Measurements from ENCODE around the gene CSNK1G2.

Gene CSNK1G2

DNA sequence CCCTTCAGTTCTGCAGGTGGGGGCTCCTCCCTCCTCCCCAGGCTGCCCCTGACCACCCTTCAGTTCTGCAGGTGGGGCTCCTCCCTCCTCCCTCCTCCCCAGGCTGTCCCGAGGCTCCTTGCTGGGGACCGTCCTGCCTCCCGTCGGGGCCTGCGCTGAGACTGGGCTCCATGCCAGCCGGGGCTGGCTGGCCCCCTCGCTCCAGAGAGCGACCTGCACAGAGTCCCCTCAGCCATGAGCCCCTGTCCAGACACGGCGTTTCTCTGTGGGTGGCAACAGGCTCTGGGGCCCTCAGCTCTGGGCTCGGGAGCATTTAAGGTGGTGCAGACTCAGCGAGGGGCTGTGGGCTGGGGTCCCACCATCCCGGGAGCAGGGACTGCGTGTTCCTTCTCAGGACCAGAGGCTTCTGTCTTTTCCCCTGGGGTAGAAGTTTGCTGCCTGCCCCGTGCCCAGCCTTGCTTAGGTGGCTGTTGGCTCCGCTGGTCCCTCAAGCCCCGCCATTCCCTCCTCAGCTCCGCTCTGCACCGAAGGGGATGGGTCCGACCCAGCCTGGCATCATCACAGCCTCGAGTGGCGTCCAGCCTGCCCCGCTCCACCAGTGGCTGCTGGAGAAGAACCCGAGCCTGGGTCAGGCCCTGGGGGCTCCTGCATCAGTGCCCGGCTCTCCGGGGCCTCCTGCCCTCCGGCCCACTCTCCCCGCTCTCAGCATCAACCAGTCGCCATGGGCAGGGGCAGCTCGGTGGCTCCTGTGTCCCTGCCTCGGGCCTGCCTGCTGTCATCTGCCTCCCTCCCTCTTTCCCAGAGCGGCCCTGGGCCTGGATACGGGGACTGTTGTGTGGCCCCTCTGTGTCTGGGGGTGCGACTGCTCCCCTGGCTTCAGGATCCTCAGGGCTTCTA lies 27.6 kb downstream of the CSNK1G2 start:
- Mint-ChIP-seq H3K4me1 (peaks cover 7% of the 10 kb centered on the region), H3K36me3 (ENCODE audit: low read depth) (peaks cover 6% of the 10 kb centered on the region), H3K4me3 (no peak overlapping the region), H3K9me3 (no peaks in the 10 kb centered on the region), H3K27me3 (ENCODE audit: low read depth) (no peaks in the 10 kb centered on the region), H3K27ac (no peak overlapping the region)
- TF ChIP-seq, protein P1, sequence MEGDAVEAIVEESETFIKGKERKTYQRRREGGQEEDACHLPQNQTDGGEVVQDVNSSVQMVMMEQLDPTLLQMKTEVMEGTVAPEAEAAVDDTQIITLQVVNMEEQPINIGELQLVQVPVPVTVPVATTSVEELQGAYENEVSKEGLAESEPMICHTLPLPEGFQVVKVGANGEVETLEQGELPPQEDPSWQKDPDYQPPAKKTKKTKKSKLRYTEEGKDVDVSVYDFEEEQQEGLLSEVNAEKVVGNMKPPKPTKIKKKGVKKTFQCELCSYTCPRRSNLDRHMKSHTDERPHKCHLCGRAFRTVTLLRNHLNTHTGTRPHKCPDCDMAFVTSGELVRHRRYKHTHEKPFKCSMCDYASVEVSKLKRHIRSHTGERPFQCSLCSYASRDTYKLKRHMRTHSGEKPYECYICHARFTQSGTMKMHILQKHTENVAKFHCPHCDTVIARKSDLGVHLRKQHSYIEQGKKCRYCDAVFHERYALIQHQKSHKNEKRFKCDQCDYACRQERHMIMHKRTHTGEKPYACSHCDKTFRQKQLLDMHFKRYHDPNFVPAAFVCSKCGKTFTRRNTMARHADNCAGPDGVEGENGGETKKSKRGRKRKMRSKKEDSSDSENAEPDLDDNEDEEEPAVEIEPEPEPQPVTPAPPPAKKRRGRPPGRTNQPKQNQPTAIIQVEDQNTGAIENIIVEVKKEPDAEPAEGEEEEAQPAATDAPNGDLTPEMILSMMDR (IDR thresholded peaks at IDR 0.05; ENCODE audit: unreplicated experiment in 3 of 3), result no peak

DNA sequence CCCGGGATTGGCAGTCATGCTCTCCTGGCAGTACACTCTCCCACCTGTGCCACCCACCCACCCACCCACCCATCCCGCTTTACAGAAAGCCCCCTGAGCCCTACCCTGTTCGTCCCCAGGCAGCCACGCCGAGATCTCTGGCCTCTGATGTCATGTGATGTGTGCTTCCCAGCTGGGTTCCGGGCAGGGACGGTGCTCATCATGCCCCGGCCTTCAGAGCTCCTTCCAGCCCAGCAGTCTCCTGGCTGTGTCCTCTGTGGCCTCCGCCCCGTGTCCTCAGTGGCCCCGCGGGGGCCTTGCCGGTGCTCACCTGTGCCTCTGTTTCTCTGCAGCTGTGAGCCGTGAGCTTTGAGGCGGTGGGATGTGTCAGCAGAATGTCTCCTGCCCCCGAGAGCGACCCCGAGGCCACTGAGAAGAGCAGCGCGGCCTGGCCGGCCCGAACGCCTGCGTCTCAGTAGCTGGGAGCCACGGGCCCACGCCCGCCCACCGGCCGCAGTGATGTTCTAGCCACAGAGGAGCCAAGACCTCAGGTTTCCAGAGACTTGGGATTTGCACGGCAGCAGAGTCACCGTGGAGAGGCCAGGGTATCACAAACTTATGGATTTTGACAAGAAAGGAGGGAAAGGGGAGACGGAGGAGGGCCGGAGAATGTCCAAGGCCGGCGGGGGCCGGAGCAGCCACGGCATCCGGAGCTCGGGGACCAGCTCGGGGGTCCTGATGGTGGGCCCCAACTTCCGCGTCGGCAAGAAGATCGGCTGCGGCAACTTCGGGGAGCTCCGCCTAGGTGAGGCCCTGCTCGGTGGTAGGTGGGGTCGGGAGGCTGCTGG lies 28.4 kb downstream of the CSNK1G2 start:
- H3K4me1 Mint-ChIP-seq, result peaks cover 7% of the 10 kb centered on the region
- H3K36me3 Mint-ChIP-seq (ENCODE audit: low read depth), result peaks cover 7% of the 10 kb centered on the region
- H3K27me3 Mint-ChIP-seq (ENCODE audit: low read depth), result no peaks in the 10 kb centered on the region
- TF ChIP-seq, protein P1 (IDR thresholded peaks at IDR 0.05; ENCODE audit: unreplicated experiment in 3 of 3), result no peak
- H3K27ac Mint-ChIP-seq, result no peak overlapping the region
- H3K9me3 Mint-ChIP-seq, result no peaks in the 10 kb centered on the region
- no peak overlapping the region for H3K4me3 Mint-ChIP-seq

DNA sequence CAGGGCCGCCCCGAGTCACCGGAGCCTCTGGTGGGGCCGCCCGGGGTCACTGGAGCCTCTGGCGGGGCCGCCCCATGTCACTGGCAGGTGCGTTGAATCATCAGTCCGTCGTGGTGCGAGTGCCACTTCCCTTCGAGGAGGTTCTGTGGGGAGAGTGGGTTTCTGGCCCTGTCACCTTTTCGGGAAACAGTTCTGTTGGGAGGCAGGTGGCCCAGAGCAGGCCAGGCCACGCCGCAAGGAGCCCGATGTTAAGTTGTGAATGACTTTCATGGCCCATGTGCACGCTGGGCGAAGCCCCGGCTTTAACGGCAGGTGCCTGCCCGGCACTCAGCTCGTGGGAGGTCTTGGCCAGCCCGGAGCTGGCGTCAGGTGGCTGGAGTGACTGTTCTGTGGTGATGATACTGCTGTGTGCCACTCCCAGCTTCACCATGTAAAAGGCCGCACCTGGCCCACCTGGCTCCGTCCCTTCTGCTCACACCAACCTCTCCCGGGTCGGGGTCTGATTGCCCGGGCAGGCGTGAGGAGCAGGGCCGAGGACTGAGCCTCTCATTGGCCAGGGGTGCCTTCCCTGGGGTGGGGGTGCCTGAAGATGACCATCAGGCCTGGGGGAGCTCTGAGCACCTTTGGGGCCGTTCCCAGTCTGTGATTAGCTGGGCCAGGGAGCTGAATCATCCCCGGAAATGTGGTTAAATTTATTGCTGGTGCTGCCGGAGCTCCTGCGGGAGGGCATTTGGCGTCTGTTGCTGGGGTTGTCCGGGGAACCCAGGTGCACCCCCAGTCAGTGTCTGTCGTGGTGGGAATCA lies 29.2 kb downstream of the CSNK1G2 start:
- TF ChIP-seq, protein P1 (IDR thresholded peaks at IDR 0.05; ENCODE audit: unreplicated experiment in 3 of 3), result no peak

DNA sequence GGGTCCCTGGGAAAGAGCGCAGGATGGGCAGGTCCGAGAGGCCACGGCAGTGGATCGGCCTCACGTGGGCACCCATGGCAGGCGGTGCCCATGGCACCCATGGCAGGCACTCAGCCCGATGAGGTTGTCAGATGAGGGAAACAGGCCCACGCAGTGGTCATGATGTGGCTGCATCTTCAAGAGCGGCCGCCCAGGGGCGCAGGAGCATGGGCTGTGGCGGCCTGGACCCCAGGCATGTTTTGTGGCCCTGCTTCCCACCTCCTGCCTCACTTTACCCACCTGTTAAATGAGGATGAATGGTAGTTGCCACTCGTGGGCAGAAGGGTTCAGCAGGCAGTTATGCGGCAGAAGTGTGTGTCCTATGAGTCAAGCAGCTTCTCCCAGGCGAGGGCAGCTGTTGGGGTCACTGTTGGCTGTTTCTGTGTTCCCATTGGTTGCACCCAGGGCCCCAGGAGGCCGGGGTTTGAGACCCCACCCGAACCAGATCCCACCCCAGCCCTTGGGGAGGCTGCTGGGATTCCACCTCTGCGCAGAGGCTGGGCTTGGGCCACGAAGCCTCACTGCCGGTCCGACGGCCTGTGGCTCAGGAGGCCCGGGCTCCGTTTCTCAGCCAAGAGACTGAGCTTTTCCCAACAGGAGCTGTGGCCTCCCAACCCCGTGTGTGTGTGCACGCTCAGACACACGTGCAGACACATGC lies 30.0 kb downstream of the CSNK1G2 start:
- Mint-ChIP-seq H3K27ac (no peak overlapping the region), H3K36me3 (ENCODE audit: low read depth) (peaks cover 13% of the 10 kb centered on the region), H3K4me3 (no peak overlapping the region), H3K4me1 (peaks cover 5% of the 10 kb centered on the region), H3K27me3 (ENCODE audit: low read depth) (no peaks in the 10 kb centered on the region), H3K9me3 (no peaks in the 10 kb centered on the region)
- TF ChIP-seq, protein P1 (IDR thresholded peaks at IDR 0.05; ENCODE audit: unreplicated experiment in 3 of 3), result no peak

More for the DNA sequence above, 29.2 kb downstream of the CSNK1G2 start:
- Mint-ChIP-seq H3K27ac (no peak overlapping the region), H3K27me3 (ENCODE audit: low read depth) (no peaks in the 10 kb centered on the region), H3K36me3 (ENCODE audit: low read depth) (peaks cover 10% of the 10 kb centered on the region), H3K4me1 (peaks cover 7% of the 10 kb centered on the region), H3K4me3 (no peak overlapping the region), H3K9me3 (no peaks in the 10 kb centered on the region)

DNA sequence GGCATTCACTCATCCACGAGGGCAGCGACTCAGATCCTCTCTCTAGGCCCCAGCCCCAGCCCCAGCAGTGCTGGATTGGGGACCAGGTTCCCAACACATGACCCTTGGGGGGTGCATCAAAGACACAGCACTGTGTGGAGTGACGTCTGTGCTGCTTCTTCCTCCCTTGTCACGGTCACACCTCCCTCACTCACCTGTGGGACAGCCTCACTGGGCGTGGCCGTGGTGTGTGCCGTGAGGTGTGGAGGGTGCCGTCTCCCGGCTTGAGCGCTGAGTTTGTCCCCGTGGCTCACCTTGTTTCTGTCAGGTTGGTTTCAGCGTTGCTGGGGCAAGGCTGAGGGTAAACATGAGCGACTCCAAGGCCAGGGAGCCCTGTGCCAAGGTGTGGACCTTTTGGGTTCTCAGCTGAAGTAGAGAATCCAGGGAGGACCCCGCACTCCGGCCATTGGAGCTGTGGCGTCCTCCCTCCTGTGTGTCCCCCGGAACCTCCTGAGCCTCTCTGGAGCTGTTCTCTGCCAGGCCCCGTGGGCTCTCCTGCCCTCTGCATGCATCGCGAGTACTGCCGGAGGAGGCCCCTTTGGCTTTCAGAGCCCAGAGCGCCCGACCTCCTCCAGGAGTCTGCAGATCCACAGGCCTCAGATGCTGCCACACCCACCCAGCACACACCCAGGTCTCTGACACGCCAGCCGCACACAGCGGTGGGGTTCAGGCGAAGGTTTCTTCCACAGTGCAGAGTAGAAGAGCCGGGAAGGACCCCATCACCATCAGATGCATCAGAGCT lies 33.6 kb downstream of the CSNK1G2 start:
- Mint-ChIP-seq H3K27ac (no peak overlapping the region), H3K4me3 (no peak overlapping the region), H3K27me3 (ENCODE audit: low read depth) (no peaks in the 10 kb centered on the region), H3K9me3 (no peaks in the 10 kb centered on the region), H3K4me1 (no peaks in the 10 kb centered on the region), H3K36me3 (ENCODE audit: low read depth) (peaks cover 13% of the 10 kb centered on the region)
- TF ChIP-seq, protein P1 (IDR thresholded peaks at IDR 0.05; ENCODE audit: unreplicated experiment in 3 of 3), result no peak
